Measurements from ENCODE around the gene LNX1. TPM values are rescaled to one million over a fixed set of nuclear protein-coding genes. Genes with fewer than 3 reads are reported as not detected.

Gene LNX1
- total and polyA plus RNA-seq, 2 of the 8 experiments (the other 6 are each of a cell fraction or from before 2014, with no cell fraction given): 2.7 to 3.8 TPM

GRCh38 chr4:53419208-53419607 is 172.1 kb downstream of the LNX1 start:
- POLR2A ChIA-PET (ENCODE audit: partially characterized antibody): interaction anchor here (0.6 kb wide), 1 partner anchor 72 kb away, joined by 3 read pairs; no protein-coding TSS in a partner anchor
- H3K36me3 ChIP-seq (ENCODE audit: control insufficient read depth in 2 of 4, insufficient read depth in 4 of 4, low read length in 3 of 4): peaks cover 0 to 8% (median 2%) of the 10 kb centered on the region in 4 experiments; a peak in 2 of 8 replicates
- H4K5ac ChIP-seq (ENCODE audit: insufficient read length, low read depth, low read length): no peak overlapping the region
- CTCF ChIA-PET (ENCODE audit: partially characterized antibody): interaction anchor here (0.6 kb wide), 1 partner anchor 859 kb away, joined by 3 read pairs; no protein-coding TSS in a partner anchor
- peaks cover 0 to 5% of the 10 kb centered on the region in 2 experiments; a peak in 1 of 4 replicates for H3K79me2 ChIP-seq (ENCODE audit: control insufficient read depth in 1 of 2, insufficient read depth in 2 of 2, low read length in 2 of 2)
- H2BK120ac ChIP-seq (replicated peaks; ENCODE audit: low read depth, low read length): no peak overlapping the region
- no peak overlapping the region for H3K14ac ChIP-seq (ENCODE audit: insufficient read length)
- no peak overlapping the region for H2BK20ac ChIP-seq (ENCODE audit: low read length)
- no peak overlapping the region for H3K4me3 ChIP-seq (ENCODE audit: extremely low read depth in 1 of 4, insufficient read depth in 2 of 4, low read depth in 3 of 4, low read length in 4 of 4)
- no peak overlapping the region for H3K56ac ChIP-seq (replicated peaks; ENCODE audit: insufficient read length, low read depth, low read length)
- no peak overlapping the region for H2AFZ ChIP-seq (ENCODE audit: low read length)
- H4K20me1 ChIP-seq (replicated peaks in 1 of 2; ENCODE audit: control insufficient read depth in 1 of 2, insufficient read depth in 2 of 2, low read length in 2 of 2): no peaks in the 10 kb centered on the region
- no peak for FAIRE-seq
- no peaks in the 10 kb centered on the region for H3K27me3 ChIP-seq (replicated peaks in 1 of 4; ENCODE audit: control insufficient read depth in 3 of 4, extremely low read depth in 1 of 4, insufficient read depth in 3 of 4, low read length in 3 of 4)
- no peak overlapping the region for H3K23ac ChIP-seq (ENCODE audit: insufficient read length)
- no peak overlapping the region for H2BK5ac ChIP-seq (ENCODE audit: low read depth, low read length)
- no peak overlapping the region for H3K9ac ChIP-seq (replicated peaks in 1 of 4; ENCODE audit: extremely low read depth in 1 of 4, low read depth in 3 of 4, low read length in 3 of 4)
- no peak for DNase-seq (ENCODE audit: low read depth in 1 of 2, low spot score in 2 of 2)
- 95% methylated on average over 3 of the region's 3 CpGs; no CpG with 5 or more reads in 1 of the 2 experiments for WGBS, 2 experiments (ENCODE audit: extremely low coverage in 1 of 2, insufficient coverage in 1 of 2, insufficient read length in 1 of 2, insufficient replicate concordance in 2 of 2, low coverage in 1 of 2, low lambda C conversion rate in 2 of 2, missing lambda C conversion rate in 1 of 2)
- H3K9me3 ChIP-seq (ENCODE audit: insufficient read depth in 2 of 2, low read depth in 1 of 2, low read length in 1 of 2): no peaks in the 10 kb centered on the region
- no peak overlapping the region for H2AK5ac ChIP-seq (ENCODE audit: low read depth, low read length)
- H3K23me2 ChIP-seq (ENCODE audit: low read depth, low read length): no peaks in the 10 kb centered on the region
- no peak overlapping the region for H3K4ac ChIP-seq (replicated peaks; ENCODE audit: insufficient read length, low read depth, low read length)
- H3K18ac ChIP-seq (ENCODE audit: extremely low read depth, low read length): no peak overlapping the region
- H2BK15ac ChIP-seq (ENCODE audit: low read length): no peak overlapping the region
- H3K79me1 ChIP-seq (ENCODE audit: low read depth, low read length): no peaks in the 10 kb centered on the region
- no peak overlapping the region for H3K27ac ChIP-seq (ENCODE audit: low read depth, low read length)
- H2BK12ac ChIP-seq (ENCODE audit: low read depth, low read length): no peak overlapping the region
- no peak overlapping the region for H3K4me2 ChIP-seq (ENCODE audit: insufficient read depth in 1 of 2, low read depth in 2 of 2, low read length in 2 of 2)
- no peak overlapping the region for H4K91ac ChIP-seq (replicated peaks; ENCODE audit: insufficient read length, low read length)
- H4K8ac ChIP-seq (ENCODE audit: extremely low read depth, insufficient read depth, low read length): no peak overlapping the region
- no peaks in the 10 kb centered on the region for H3K4me1 ChIP-seq (replicated peaks in 1 of 4; ENCODE audit: control insufficient read depth in 3 of 4, insufficient read depth in 4 of 4, low read length in 3 of 4)
- TF ChIP-seq TEAD4 (IDR thresholded peaks at IDR 0.05; ENCODE audit: low read depth, low read length): no peak
- TF ChIP-seq BACH1 (IDR thresholded peaks at IDR 0.05; ENCODE audit: low read length): no peak
- no peak for TF ChIP-seq ATF3 (IDR thresholded peaks at IDR 0.05; ENCODE audit: insufficient read depth, low read depth, low read length)
- no peak for TF ChIP-seq RXRA (IDR thresholded peaks at IDR 0.05; ENCODE audit: insufficient read depth, low read depth, low read length)
- TF ChIP-seq SP1 (IDR thresholded peaks at IDR 0.05; ENCODE audit: low read depth, low read length): no peak
- TF ChIP-seq, protein P1, sequence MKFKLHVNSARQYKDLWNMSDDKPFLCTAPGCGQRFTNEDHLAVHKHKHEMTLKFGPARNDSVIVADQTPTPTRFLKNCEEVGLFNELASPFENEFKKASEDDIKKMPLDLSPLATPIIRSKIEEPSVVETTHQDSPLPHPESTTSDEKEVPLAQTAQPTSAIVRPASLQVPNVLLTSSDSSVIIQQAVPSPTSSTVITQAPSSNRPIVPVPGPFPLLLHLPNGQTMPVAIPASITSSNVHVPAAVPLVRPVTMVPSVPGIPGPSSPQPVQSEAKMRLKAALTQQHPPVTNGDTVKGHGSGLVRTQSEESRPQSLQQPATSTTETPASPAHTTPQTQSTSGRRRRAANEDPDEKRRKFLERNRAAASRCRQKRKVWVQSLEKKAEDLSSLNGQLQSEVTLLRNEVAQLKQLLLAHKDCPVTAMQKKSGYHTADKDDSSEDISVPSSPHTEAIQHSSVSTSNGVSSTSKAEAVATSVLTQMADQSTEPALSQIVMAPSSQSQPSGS (IDR thresholded peaks at IDR 0.05; ENCODE audit: low read length): no peak
- TF ChIP-seq CBX8 (IDR thresholded peaks at IDR 0.05; ENCODE audit: borderline replicate concordance, low read depth, low read length): no peak
- TF ChIP-seq POLR2AphosphoS5 (IDR thresholded peaks at IDR 0.05; ENCODE audit: low read depth, low read length): no peak
- no peak for TF ChIP-seq ZNF274 (IDR thresholded peaks at IDR 0.05; ENCODE audit: borderline replicate concordance, extremely low read depth, low read length)
- TF ChIP-seq EP300 (IDR thresholded peaks at IDR 0.05; ENCODE audit: borderline replicate concordance in 1 of 2, low read depth in 2 of 2, low read length in 2 of 2): no peak
- no peak for TF ChIP-seq CHD2 (IDR thresholded peaks at IDR 0.05; ENCODE audit: low read length)
- no peak for TF ChIP-seq BRCA1 (IDR thresholded peaks at IDR 0.05; ENCODE audit: low read depth, low read length)
- no peak for TF ChIP-seq CBX5 (IDR thresholded peaks at IDR 0.05; ENCODE audit: low read depth, low read length)

All from H1 (cell line).